ENCODE results near the gene MBTPS1. TPM values are rescaled to one million over a fixed set of nuclear protein-coding genes. Genes with fewer than 3 reads are reported as not detected.

MBTPS1 gene
- polyA plus RNA-seq, 5 donors: 103 to 123 (median 112) TPM

GRCh38 chr16:84054916-84055315 lies 61.8 kb downstream of the MBTPS1 start:
- DNase-seq: no peak

- no peak for DNase-seq
Measured at GRCh38 chr16:84054271-84054670, 62.5 kb downstream of the MBTPS1 start.

- DNase-seq: no peak
Measured at GRCh38 chr16:84053237-84053636, 63.5 kb downstream of the MBTPS1 start.

- no peak for DNase-seq
Measured at GRCh38 chr16:84052071-84052622, 64.6 kb downstream of the MBTPS1 start.

- DNase-seq: no peak
Measured at GRCh38 chr16:84050316-84050715, 66.4 kb downstream of the MBTPS1 start.

- DNase-seq: no peak
Measured at GRCh38 chr16:84049403-84050060, 67.2 kb downstream of the MBTPS1 start.

- DNase-seq: no peak
Measured at GRCh38 chr16:84048871-84049270, 67.9 kb downstream of the MBTPS1 start.

- no peak for DNase-seq
Measured at GRCh38 chr16:84048270-84048669, 68.5 kb downstream of the MBTPS1 start.

GRCh38 chr16:84047626-84048025 lies 69.1 kb downstream of the MBTPS1 start:
- DNase-seq: no peak

GRCh38 chr16:84047206-84047605 lies 69.5 kb downstream of the MBTPS1 start:
- no peak for DNase-seq

- no peak for DNase-seq
Measured at GRCh38 chr16:84045818-84046470, 70.8 kb downstream of the MBTPS1 start.

GRCh38 chr16:84045001-84045817 lies 71.5 kb downstream of the MBTPS1 start:
- no peak for DNase-seq

GRCh38 chr16:84044118-84044488 lies 72.6 kb downstream of the MBTPS1 start:
- DNase-seq: no peak

GRCh38 chr16:84043486-84044117 lies 73.1 kb downstream of the MBTPS1 start:
- DNase-seq: no peak

- DNase-seq: no peak
Measured at GRCh38 chr16:84042879-84043485, 73.8 kb downstream of the MBTPS1 start.

- DNase-seq: no peak
Measured at GRCh38 chr16:84042308-84042878, 74.3 kb downstream of the MBTPS1 start, which contains the start of gene SLC38A8. Gene SLC38A8 (minus strand): TSS chr16:84042795. CDS start chr16:84042157, 638 bp downstream.

- no peak for DNase-seq
Measured at GRCh38 chr16:84041881-84042280, 74.9 kb downstream of the MBTPS1 start.

GRCh38 chr16:84040823-84041820 lies 75.6 kb downstream of the MBTPS1 start:
- DNase-seq: no peak

- no peak for DNase-seq
Measured at GRCh38 chr16:84040226-84040822, 76.4 kb downstream of the MBTPS1 start.
